Activated CD4-positive, alpha-beta T cell treated with anti-CD3 and anti-CD28 coated beads, Interleukin-2, amount 10 ng/mL, durations not matched to agents 7 days and 5 days (primary cell): ENCODE data around the gene LDLRAD4. TPM values are rescaled to one million over a fixed set of nuclear protein-coding genes. Genes with fewer than 3 reads are reported as not detected.

Source experiments
- CTCF ChIA-PET: fragments of 350-600 bp; sonication (Branson Sonifier 250); formaldehyde crosslinking; loops from one replicate; lab custom pipeline; 2021; ENCODE audit warnings: antibody characterized with exemption; lab: Charles Lee
- POLR2A ChIA-PET: fragments of 350-600 bp; sonication (Branson Sonifier 250); formaldehyde crosslinking; loops from one replicate; lab custom pipeline; 2021; ENCODE audit warnings: antibody characterized with exemption; lab: Charles Lee
- DNase-seq: peaks from one replicate; pipeline ENCODE4 v3.0.0-alpha.2; 2020
- H3K27ac Mint-ChIP-seq: one replicate; pipeline ENCODE4 v1.8.0; 2021; ENCODE audit warnings: mild to moderate bottlenecking, moderate library complexity, mixed read lengths
- H3K27me3 Mint-ChIP-seq: one replicate; pipeline ENCODE4 v1.8.0; 2021; ENCODE audit warnings: mixed read lengths
- H3K36me3 Mint-ChIP-seq: one replicate; pipeline ENCODE4 v1.8.0; 2021; ENCODE audit warnings: low read depth, mixed read lengths
- H3K4me1 Mint-ChIP-seq: one replicate; pipeline ENCODE4 v1.8.0; 2021; ENCODE audit warnings: mixed read lengths
- H3K4me3 Mint-ChIP-seq: one replicate; pipeline ENCODE4 v1.8.0; 2021; ENCODE audit warnings: mild to moderate bottlenecking, moderate library complexity, mixed read lengths
- H3K9me3 Mint-ChIP-seq: one replicate; pipeline ENCODE4 v1.8.0; 2021; ENCODE audit warnings: mixed read lengths
- total RNA-seq, 2 experiments: library from RNA; stranded (reverse); gene quantifications; one replicate each; pipeline ENCODE4 v1.2.3, GENCODE V29; 2021

LDLRAD4 gene
- total RNA-seq, 2 experiments from 2014 or later: 23.8 to 28.6 TPM

- H3K27ac Mint-ChIP-seq: no peak overlapping the region
- no peaks in the 10 kb centered on the region for H3K9me3 Mint-ChIP-seq
- H3K4me3 Mint-ChIP-seq: no peak overlapping the region
- no peaks in the 10 kb centered on the region for H3K36me3 Mint-ChIP-seq
- ChIA-PET CTCF (interaction anchor here (1.6 to 2.0 kb wide), 2 partner anchors 12 to 186 kb away, joined by 3 to 8 read pairs; no protein-coding TSS in a partner anchor), POLR2A (no interaction called here)
- peaks cover 19% of the 10 kb centered on the region for H3K4me1 Mint-ChIP-seq
- no peak for DNase-seq
- H3K27me3 Mint-ChIP-seq: no peaks in the 10 kb centered on the region
Observed at GRCh38 chr18:13366131-13366530, 147.6 kb downstream of the LDLRAD4 start.

GRCh38 chr18:13366541-13366940, 148.0 kb downstream of the LDLRAD4 start:
- Mint-ChIP-seq H3K9me3 (no peaks in the 10 kb centered on the region), H3K4me3 (no peak overlapping the region), H3K4me1 (peaks cover 21% of the 10 kb centered on the region), H3K27ac (no peak overlapping the region), H3K27me3 (no peaks in the 10 kb centered on the region), H3K36me3 (no peaks in the 10 kb centered on the region)
- ChIA-PET CTCF (no interaction called here), POLR2A (no interaction called here)
- DNase-seq: no peak

DNA sequence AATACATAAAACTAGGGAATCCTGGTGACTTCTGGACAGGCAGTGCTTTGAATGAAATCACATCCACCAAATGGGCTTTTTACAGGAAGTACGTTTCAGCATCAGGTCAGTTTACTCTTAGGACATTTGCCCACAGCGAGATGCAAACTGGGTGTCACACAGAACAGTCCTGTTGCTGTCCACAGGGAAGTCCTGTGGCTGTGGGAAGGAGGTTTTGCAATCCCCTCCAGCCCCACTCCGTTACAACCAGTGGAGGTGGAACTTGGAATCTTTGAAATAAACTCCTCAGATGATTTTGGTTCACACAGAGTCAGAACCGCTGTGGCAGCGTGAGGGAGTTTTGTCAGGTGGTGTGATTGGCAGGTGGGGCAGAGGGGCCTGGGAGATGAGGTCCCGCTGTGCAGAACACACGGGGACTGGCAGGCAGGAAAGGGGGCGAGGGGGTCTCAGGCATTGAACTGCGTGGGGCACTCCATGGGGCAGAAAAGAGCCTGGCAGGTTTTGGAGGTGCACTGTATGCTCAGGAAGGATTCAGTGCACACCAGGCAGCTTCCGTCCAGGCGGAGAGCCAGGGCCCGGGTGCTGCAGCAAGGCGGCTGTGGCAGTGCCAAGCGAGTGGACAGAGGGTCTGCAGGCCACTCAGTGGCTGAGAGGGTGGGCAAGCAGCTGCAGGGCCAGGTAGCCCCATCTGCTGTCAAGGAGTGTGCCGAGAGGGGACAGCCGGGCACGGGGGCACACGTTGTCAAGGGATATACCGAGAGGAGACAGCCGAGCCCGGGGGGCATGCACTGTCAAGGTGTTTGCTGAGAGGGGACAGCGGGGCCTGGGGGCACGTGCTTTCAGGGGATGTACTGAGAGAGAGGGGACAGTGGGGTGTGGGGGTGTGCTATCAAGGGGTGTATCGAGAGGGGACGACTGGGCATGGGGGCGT, 148.7 kb downstream of the LDLRAD4 start:
- Mint-ChIP-seq H3K27me3 (no peaks in the 10 kb centered on the region), H3K4me1 (peaks cover 28% of the 10 kb centered on the region), H3K36me3 (no peaks in the 10 kb centered on the region), H3K4me3 (no peak overlapping the region), H3K27ac (no peak overlapping the region), H3K9me3 (no peaks in the 10 kb centered on the region)
- ChIA-PET CTCF (interaction anchor here (0.9 kb wide), 1 partner anchor 147 kb away, joined by 3 read pairs; no protein-coding TSS in a partner anchor), POLR2A (no interaction called here)
- no peak for DNase-seq

DNA sequence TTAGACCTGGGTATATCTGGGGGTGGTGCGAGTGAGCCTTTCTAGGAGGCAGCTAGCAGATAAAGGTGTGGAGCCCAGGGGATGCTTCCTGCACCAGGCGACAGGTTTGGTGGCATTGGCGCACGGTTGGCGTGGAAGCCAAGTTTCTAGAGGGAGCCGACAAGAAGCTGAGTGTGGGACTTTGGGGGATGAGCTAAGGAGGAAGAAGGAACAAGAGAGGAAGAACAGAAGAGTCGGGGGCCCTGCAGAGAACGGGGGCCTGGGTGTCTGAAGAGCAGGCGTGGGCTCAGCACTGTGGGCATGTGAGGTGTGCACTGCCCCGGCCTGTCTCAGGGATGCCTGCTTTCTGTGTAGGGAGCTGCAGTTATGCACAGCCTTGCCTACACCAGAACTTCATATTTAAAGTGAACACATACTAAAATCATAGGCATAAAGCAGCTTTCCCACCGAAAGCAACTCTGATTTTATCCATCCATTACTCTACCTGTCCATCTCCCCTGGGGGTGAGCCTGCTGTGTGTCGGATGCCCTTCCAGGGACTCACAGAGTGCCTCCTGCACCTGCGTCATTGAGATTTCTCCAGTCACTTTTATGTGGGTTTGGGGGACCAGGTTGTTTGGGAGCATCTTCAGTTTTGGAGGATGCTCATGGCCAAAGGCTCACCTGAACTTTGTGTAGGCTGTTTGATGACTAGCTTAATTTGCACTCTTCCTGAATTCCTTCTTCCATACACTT, 149.7 kb downstream of the LDLRAD4 start:
- ChIA-PET CTCF (interaction anchor here (0.9 to 1.4 kb wide), 3 partner anchors 9 to 148 kb away, joined by 3 to 5 read pairs (median 5); no protein-coding TSS in a partner anchor), POLR2A (no interaction called here)
- H3K27me3 Mint-ChIP-seq: no peaks in the 10 kb centered on the region
- no peaks in the 10 kb centered on the region for H3K9me3 Mint-ChIP-seq
- no peak overlapping the region for H3K27ac Mint-ChIP-seq
- DNase-seq: no peak
- peaks cover 38% of the 10 kb centered on the region for H3K4me1 Mint-ChIP-seq
- H3K4me3 Mint-ChIP-seq: no peak overlapping the region
- H3K36me3 Mint-ChIP-seq: no peaks in the 10 kb centered on the region

GRCh38 chr18:13369353-13369752, 150.8 kb downstream of the LDLRAD4 start:
- ChIA-PET POLR2A (no interaction called here), CTCF (interaction anchor here (1.0 to 1.4 kb wide), 2 partner anchors 8 to 10 kb away, joined by 5 read pairs; no protein-coding TSS in a partner anchor)
- Mint-ChIP-seq H3K27me3 (no peaks in the 10 kb centered on the region), H3K9me3 (no peaks in the 10 kb centered on the region), H3K36me3 (no peaks in the 10 kb centered on the region), H3K4me1 (peaks cover 45% of the 10 kb centered on the region), H3K27ac (no peak overlapping the region), H3K4me3 (no peak overlapping the region)
- DNase-seq: no peak

DNA sequence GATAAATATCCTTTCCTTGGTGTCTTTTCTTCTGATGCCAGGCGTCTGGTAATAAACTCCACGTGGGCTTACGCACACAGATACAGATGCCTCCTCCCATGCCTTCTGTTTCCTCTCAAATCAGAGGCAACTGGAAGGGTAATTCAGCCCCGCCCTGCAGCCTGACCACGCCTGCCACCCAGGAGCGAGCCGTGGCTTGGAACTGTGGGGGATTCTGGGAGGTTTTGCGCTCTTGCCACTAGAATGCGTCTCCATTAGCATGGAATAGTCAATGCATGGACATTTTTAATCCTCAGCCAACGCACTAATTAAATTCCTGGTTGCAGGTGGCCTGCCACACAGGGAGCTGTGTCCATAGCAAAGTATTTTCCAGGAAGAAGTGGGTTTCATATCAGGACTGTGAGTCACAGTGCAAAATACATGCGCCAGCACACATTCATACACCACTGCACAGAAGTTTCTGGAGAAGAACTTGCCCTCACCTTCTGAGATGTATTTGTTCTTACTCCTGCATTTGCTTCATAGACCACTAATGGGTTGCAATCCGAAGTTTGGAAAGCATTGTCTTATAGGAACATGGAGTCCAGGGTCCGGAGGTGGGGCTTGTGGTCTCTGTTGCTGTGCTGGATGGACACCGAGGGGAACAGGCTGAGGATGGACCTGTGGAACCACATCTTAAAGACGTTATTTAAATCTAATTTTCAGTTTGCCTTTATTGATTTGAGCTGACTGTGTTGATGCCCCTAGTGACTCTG, 151.4 kb downstream of the LDLRAD4 start:
- H3K36me3 Mint-ChIP-seq: no peaks in the 10 kb centered on the region
- ChIA-PET POLR2A (no interaction called here), CTCF (no interaction called here)
- no peak overlapping the region for H3K4me3 Mint-ChIP-seq
- DNase-seq: no peak
- H3K27ac Mint-ChIP-seq: no peak overlapping the region
- peaks cover 51% of the 10 kb centered on the region for H3K4me1 Mint-ChIP-seq
- H3K27me3 Mint-ChIP-seq: no peaks in the 10 kb centered on the region
- no peaks in the 10 kb centered on the region for H3K9me3 Mint-ChIP-seq

DNA sequence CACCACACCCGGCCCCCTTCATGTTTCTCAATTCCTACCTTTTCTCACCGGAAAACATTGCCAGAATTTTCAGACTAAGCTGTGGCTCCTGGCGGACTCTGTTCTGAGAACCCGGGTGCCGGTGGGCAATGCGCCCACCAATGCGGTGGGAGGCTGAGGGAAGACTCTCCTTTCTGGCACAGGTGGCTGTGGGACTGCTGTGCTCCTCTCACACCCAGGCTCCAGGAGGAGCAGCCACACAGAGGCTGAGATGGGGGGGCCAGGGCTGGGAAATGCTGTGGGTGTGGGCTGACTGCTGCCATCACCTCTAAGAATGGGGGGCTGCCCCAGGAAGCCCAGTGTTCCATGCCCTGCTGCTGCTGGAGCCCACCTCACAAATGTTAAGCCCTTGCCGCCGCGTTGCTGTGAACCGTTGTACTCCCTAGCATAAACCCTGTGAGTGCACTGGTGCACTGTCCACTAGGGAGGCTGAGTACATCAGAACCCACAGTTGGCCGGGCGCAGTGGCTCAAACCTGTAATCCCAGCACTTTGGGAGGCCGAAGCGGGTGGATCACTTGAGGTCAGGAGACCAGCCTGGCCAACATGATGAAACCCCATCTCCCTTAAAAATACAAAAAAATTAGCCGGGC, 152.6 kb downstream of the LDLRAD4 start:
- Mint-ChIP-seq H3K4me1 (peaks cover 63% of the 10 kb centered on the region), H3K27ac (no peak overlapping the region), H3K4me3 (no peak overlapping the region), H3K36me3 (no peaks in the 10 kb centered on the region), H3K9me3 (no peaks in the 10 kb centered on the region), H3K27me3 (no peaks in the 10 kb centered on the region)
- POLR2A ChIA-PET: no interaction called here
- no peak for DNase-seq
- CTCF ChIA-PET: no interaction called here

DNA sequence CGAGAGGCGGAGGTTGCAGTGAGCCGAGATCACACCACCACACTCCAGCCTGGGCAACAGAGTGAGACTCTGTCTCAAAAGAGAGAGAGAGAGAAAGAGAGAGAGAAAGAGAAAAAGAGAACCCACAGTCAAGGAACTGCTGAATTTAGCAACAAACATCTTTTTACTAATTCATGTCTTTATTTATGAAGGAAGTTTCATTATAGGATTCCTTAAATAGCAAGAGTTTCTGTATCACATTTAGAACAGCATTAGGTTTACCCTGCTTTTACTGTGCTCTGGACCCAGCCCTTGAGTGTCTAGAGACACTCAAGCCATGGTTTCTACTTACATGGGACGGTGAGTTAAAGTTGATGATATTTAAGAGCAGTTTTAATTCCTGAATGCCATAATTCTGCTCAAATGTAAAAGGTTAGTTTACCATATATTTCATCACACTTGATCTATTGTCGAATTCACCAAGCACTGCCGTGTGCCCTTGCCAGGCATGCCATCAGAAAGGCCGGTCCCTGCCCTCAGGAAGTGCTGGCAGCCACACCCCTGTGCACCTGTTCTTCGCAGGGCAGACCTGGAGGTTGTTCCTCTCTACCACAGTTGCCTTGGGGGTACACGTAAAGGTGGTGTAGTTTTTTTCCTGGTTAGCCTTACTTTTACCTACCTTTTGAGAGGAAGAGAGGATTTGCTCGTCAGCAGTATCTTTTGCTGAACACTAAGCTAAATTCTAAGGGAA, 153.3 kb downstream of the LDLRAD4 start:
- POLR2A ChIA-PET: no interaction called here
- H3K36me3 Mint-ChIP-seq: no peaks in the 10 kb centered on the region
- H3K4me1 Mint-ChIP-seq: peaks cover 70% of the 10 kb centered on the region
- CTCF ChIA-PET: interaction anchor here (0.7 to 3.3 kb wide), 3 partner anchors 11 to 237 kb away, joined by 3 to 10 read pairs (median 3); no protein-coding TSS in a partner anchor
- H3K27me3 Mint-ChIP-seq: no peaks in the 10 kb centered on the region
- no peak for DNase-seq
- H3K4me3 Mint-ChIP-seq: no peak overlapping the region
- H3K27ac Mint-ChIP-seq: peak overlapping the region; percentile 46
- no peaks in the 10 kb centered on the region for H3K9me3 Mint-ChIP-seq

DNA sequence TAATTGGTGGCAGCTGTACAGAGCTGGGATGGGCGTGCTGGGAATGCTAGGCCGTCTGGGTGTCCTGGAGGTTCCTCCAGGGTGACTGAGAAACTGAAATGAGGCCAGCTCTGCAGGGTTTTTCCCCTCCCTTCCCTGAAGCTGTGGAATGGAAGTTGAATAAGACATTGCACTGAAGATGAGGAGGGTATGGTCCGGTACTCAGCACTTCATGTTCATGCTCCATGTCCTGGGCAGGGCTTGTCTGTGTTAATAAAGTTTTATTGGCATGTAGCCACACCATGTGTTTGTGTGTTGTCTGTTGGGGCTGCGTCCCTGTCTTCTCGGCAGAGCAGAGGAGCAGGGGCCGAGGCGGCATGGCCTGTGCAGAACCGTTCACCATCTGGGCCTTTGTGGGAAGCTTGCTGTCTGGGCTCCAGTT, 154.0 kb downstream of the LDLRAD4 start:
- H3K36me3 Mint-ChIP-seq: no peaks in the 10 kb centered on the region
- DNase-seq: no peak
- ChIA-PET CTCF (interaction anchor here (0.7 to 3.3 kb wide), 4 partner anchors 10 to 236 kb away, joined by 3 to 10 read pairs (median 3); no protein-coding TSS in a partner anchor), POLR2A (no interaction called here)
- no peaks in the 10 kb centered on the region for H3K27me3 Mint-ChIP-seq
- H3K4me3 Mint-ChIP-seq: no peak overlapping the region
- H3K9me3 Mint-ChIP-seq: no peaks in the 10 kb centered on the region
- H3K27ac Mint-ChIP-seq: peak overlapping the region; percentile 46
- peaks cover 77% of the 10 kb centered on the region for H3K4me1 Mint-ChIP-seq

DNA sequence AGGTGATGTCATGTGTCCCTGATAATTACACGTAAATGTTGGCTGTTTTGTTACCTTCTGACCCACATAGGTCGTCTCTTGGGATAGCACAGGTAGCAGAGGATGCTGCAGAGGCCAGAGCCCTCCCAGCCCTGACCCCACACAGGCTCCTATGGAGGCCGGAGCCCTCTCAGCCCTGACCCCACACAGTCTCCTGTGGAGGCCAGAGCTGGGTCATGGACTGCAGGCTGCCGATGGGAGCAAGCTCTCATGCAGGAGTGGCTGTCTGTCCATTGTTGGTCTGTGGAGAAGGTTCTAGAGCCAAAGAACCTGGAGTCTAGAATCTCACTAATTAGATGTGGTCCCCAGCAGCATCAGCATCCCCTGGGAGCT, 155.5 kb downstream of the LDLRAD4 start:
- Mint-ChIP-seq H3K4me1 (peaks cover 89% of the 10 kb centered on the region), H3K9me3 (no peaks in the 10 kb centered on the region), H3K4me3 (no peak overlapping the region), H3K27ac (no peak overlapping the region), H3K27me3 (no peaks in the 10 kb centered on the region), H3K36me3 (no peaks in the 10 kb centered on the region)
- no peak for DNase-seq
- ChIA-PET POLR2A (interaction anchor here (0.6 kb wide), 1 partner anchor 9 kb away, joined by 3 read pairs; no protein-coding TSS in a partner anchor), CTCF (interaction anchor here (1.3 to 3.3 kb wide), 4 partner anchors 9 to 85 kb away, joined by 3 to 10 read pairs (median 6); no protein-coding TSS in a partner anchor)
